ENCODE results near the gene ANKRD30B. TPM values are rescaled to one million over a fixed set of nuclear protein-coding genes. Genes with fewer than 3 reads are reported as not detected.
"Not testable (repeated sequence)": the region's sequence is repeated elsewhere in the genome, so short reads cannot be mapped to it uniquely, and the experiment has no call there.

ANKRD30B gene
- total and polyA plus RNA-seq, 2 donors (not counting 3 experiments of a cell fraction or from before 2014, with no cell fraction given), result not detected

DNA sequence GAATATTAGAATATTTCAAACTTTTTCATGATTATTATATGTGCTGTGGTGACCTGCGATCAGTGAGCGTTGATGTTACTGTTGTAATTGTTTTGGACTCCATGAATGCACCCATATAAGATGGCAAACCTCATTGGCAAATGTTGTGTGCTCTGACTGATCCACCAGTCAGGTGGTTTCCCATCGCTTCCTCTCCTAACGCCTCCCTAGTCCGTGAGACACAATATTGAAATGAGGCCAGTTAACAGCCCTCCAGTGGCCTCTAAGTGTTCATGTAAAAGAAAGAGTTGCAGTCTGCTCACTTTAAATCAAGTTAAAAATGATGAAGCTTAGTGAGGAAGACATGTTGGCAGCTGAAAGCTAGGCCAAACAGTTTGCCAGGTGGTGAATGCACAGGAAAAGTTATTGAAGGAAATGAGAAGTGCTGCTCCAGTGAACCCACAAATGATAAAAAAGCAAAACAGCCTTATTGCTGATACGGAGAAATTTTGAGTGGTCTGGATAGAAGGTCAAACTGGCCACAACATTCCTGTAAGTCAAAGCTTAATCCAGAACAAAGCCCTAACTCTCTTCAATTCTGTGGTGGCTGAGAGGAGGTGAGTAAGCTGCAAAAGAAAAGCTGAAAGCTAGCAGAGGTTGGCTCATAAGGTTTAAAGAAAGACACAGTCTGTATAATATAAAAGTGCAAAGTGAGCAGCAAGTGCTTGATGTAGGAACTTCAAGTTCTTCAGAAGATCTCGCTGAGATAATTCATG is 46.5 kb upstream of the ANKRD30B start:
- H3K9ac ChIP-seq (replicated peaks; ENCODE audit: extremely low read depth, insufficient read depth, low read length); POLR2A ChIA-PET; H2AFZ ChIP-seq (ENCODE audit: low read depth, low read length); H3K9me1 ChIP-seq (replicated peaks; ENCODE audit: control insufficient read depth, extremely low read depth, insufficient read depth, low read length); H3K4me3 ChIP-seq (replicated peaks in 1 of 3; ENCODE audit: insufficient read depth in 1 of 3, low read depth in 1 of 3, low read length in 3 of 3); BruUV-seq (replicated peaks); H3K4me2 ChIP-seq (ENCODE audit: insufficient read depth, low read length); CTCF ChIA-PET; DNase-seq (ENCODE audit: low read depth, low spot score); H3K9me3 ChIP-seq (replicated peaks; ENCODE audit: control insufficient read depth, insufficient read depth, low read length); H3K27ac ChIP-seq (ENCODE audit: insufficient read depth, low read depth, low read length); H3K27me3 ChIP-seq (ENCODE audit: control insufficient read depth in 2 of 2, insufficient read depth in 2 of 2, low read length in 2 of 2); H3K79me2 ChIP-seq (ENCODE audit: control insufficient read depth, insufficient read depth, low read length); FAIRE-seq; H3K36me3 ChIP-seq (ENCODE audit: control insufficient read depth in 2 of 2, extremely low read depth in 1 of 2, insufficient read depth in 2 of 2, low read length in 2 of 2); intact Hi-C loops (cut with micrococcal nuclease); H4K20me1 ChIP-seq (replicated peaks; ENCODE audit: control insufficient read depth, extremely low read depth, insufficient read depth, low read length); dilution Hi-C loops (cut with MboI; ENCODE audit: extremely low pct_ligation_motif_present, low sequenced_read_pairs); H3K4me1 ChIP-seq (ENCODE audit: control insufficient read depth, extremely low read depth, insufficient read depth, low read length): not testable (repeated sequence)

DNA sequence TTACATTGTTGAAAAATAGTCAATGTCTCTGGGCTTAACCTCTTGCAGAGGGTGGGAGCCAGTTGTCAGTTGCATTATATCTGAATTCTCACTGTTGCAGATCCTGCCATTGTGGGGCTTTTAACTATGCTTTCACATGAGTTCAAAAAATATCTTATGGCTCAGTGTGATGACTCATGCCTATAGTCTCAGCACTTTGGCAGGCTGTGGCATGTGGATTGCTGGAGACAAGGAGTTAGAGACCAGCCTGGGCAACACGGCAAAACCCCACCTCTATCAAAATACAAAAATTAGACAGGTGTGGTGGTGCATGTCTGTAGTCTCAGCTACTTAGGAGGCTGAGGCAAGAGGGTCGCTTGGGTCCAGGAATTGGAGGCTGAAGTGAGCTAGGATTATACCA is 38.2 kb upstream of the ANKRD30B start:
- H3K4me2 ChIP-seq (ENCODE audit: insufficient read depth, low read length); H2AFZ ChIP-seq (ENCODE audit: low read depth, low read length); H3K9me1 ChIP-seq (replicated peaks; ENCODE audit: control insufficient read depth, extremely low read depth, insufficient read depth, low read length); H3K27me3 ChIP-seq (ENCODE audit: control insufficient read depth in 2 of 2, insufficient read depth in 2 of 2, low read length in 2 of 2); H3K4me1 ChIP-seq (ENCODE audit: control insufficient read depth, extremely low read depth, insufficient read depth, low read length); H3K27ac ChIP-seq (ENCODE audit: insufficient read depth, low read depth, low read length); CTCF ChIA-PET; DNase-seq (ENCODE audit: low read depth, low spot score); BruUV-seq (replicated peaks); H3K36me3 ChIP-seq (ENCODE audit: control insufficient read depth in 2 of 2, extremely low read depth in 1 of 2, insufficient read depth in 2 of 2, low read length in 2 of 2); H3K9me3 ChIP-seq (replicated peaks; ENCODE audit: control insufficient read depth, insufficient read depth, low read length); H3K9ac ChIP-seq (replicated peaks; ENCODE audit: extremely low read depth, insufficient read depth, low read length); FAIRE-seq; H4K20me1 ChIP-seq (replicated peaks; ENCODE audit: control insufficient read depth, extremely low read depth, insufficient read depth, low read length); H3K4me3 ChIP-seq (replicated peaks in 1 of 3; ENCODE audit: insufficient read depth in 1 of 3, low read depth in 1 of 3, low read length in 3 of 3); POLR2A ChIA-PET; H3K79me2 ChIP-seq (ENCODE audit: control insufficient read depth, insufficient read depth, low read length); intact Hi-C loops (cut with micrococcal nuclease); dilution Hi-C loops (cut with MboI; ENCODE audit: extremely low pct_ligation_motif_present, low sequenced_read_pairs): not testable (repeated sequence)

DNA sequence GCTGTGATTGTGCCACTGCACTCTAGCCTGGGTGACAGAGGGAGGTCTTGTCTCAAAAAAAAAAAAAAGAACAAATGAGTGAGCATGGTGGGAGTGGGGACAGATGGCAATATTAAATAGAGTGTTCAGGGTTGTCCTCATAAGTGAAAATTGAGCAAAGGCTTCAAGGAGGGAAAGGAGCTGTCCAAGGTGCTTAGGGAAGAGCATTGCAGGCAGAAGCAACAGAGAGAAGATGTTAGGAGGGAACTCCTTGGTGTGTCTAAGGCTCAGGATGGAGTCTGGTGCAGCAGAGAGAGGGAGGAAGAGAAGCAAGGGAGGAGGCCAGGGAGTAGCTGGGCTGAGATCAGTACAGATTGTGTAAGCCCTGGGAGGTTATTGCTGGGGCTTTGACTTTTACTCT is 26.4 kb upstream of the ANKRD30B start:
- H3K27me3 ChIP-seq (ENCODE audit: control insufficient read depth in 2 of 2, insufficient read depth in 2 of 2, low read length in 2 of 2); H3K9me1 ChIP-seq (replicated peaks; ENCODE audit: control insufficient read depth, extremely low read depth, insufficient read depth, low read length); H3K9ac ChIP-seq (replicated peaks; ENCODE audit: extremely low read depth, insufficient read depth, low read length); POLR2A ChIA-PET; H4K20me1 ChIP-seq (replicated peaks; ENCODE audit: control insufficient read depth, extremely low read depth, insufficient read depth, low read length); dilution Hi-C loops (cut with MboI; ENCODE audit: extremely low pct_ligation_motif_present, low sequenced_read_pairs); H3K36me3 ChIP-seq (ENCODE audit: control insufficient read depth in 2 of 2, extremely low read depth in 1 of 2, insufficient read depth in 2 of 2, low read length in 2 of 2); H3K9me3 ChIP-seq (replicated peaks; ENCODE audit: control insufficient read depth, insufficient read depth, low read length); H2AFZ ChIP-seq (ENCODE audit: low read depth, low read length); intact Hi-C loops (cut with micrococcal nuclease); H3K27ac ChIP-seq (ENCODE audit: insufficient read depth, low read depth, low read length); DNase-seq (ENCODE audit: low read depth, low spot score); H3K79me2 ChIP-seq (ENCODE audit: control insufficient read depth, insufficient read depth, low read length); CTCF ChIA-PET; BruUV-seq (replicated peaks); H3K4me1 ChIP-seq (ENCODE audit: control insufficient read depth, extremely low read depth, insufficient read depth, low read length); H3K4me3 ChIP-seq (replicated peaks in 1 of 3; ENCODE audit: insufficient read depth in 1 of 3, low read depth in 1 of 3, low read length in 3 of 3); FAIRE-seq; H3K4me2 ChIP-seq (ENCODE audit: insufficient read depth, low read length): not testable (repeated sequence)

DNA sequence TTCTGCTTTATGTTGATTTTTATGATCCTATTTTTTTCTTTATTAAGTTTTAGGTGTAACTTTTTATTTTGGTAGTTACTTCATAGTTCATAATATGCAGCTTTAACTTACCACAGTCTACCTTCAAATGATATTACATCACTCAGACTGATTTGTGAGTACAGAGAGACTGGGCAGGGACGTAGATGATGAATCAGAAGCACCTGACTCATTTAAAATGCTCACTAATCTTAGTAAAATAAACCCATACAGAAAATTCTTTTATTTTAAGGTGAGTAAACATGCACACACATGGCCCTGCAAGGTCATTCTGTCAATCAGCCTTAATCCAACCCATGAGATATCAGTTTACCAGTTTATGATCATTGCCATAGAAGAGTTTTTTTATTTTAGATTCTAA is 8.9 kb upstream of the ANKRD30B start:
- intact Hi-C loops (cut with micrococcal nuclease); H3K79me2 ChIP-seq (ENCODE audit: control insufficient read depth, insufficient read depth, low read length); H3K4me1 ChIP-seq (ENCODE audit: control insufficient read depth, extremely low read depth, insufficient read depth, low read length); FAIRE-seq; H3K4me2 ChIP-seq (ENCODE audit: insufficient read depth, low read length); BruUV-seq (replicated peaks); H3K27me3 ChIP-seq (ENCODE audit: control insufficient read depth in 2 of 2, insufficient read depth in 2 of 2, low read length in 2 of 2); DNase-seq (ENCODE audit: low read depth, low spot score); dilution Hi-C loops (cut with MboI; ENCODE audit: extremely low pct_ligation_motif_present, low sequenced_read_pairs); POLR2A ChIA-PET; H3K9ac ChIP-seq (replicated peaks; ENCODE audit: extremely low read depth, insufficient read depth, low read length); H3K4me3 ChIP-seq (replicated peaks in 1 of 3; ENCODE audit: insufficient read depth in 1 of 3, low read depth in 1 of 3, low read length in 3 of 3); H4K20me1 ChIP-seq (replicated peaks; ENCODE audit: control insufficient read depth, extremely low read depth, insufficient read depth, low read length); H3K36me3 ChIP-seq (ENCODE audit: control insufficient read depth in 2 of 2, extremely low read depth in 1 of 2, insufficient read depth in 2 of 2, low read length in 2 of 2); H3K27ac ChIP-seq (ENCODE audit: insufficient read depth, low read depth, low read length); H3K9me1 ChIP-seq (replicated peaks; ENCODE audit: control insufficient read depth, extremely low read depth, insufficient read depth, low read length); CTCF ChIA-PET; H2AFZ ChIP-seq (ENCODE audit: low read depth, low read length); H3K9me3 ChIP-seq (replicated peaks; ENCODE audit: control insufficient read depth, insufficient read depth, low read length): not testable (repeated sequence)

Data from endothelial cell of umbilical vein (primary cell).